LNCAP (cell line): Measurements from ENCODE around the gene SCRT2.

ENCODE experiments used
- TF ChIP-seq, protein P1 (sequence below): fragments of 450-650 bp; IDR thresholded peaks from 2 replicates; pipeline ENCODE4 v1.5.1; 2017; ENCODE audit warnings: mild to moderate bottlenecking

The SCRT2 gene

DNA sequence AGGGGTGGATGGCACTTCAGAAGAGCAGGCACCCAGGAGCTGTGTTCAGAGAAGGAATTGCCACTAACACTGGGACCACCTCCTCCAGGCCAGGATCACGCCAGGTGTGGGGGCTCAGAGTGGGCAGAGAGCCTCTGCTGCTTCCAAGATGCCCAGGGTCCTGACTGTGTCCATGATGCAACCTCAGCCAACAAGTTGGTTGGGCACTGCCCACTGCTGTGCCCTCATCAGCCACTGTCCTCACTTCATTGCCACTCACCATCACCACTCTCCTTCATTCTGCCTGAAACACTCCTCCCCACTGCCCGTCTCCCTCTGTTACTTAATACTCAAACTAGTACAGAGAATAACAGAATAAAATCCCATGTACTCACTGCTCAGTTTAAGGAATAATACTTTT lies 49.0 kb downstream of the SCRT2 start:
- TF ChIP-seq, protein P1, sequence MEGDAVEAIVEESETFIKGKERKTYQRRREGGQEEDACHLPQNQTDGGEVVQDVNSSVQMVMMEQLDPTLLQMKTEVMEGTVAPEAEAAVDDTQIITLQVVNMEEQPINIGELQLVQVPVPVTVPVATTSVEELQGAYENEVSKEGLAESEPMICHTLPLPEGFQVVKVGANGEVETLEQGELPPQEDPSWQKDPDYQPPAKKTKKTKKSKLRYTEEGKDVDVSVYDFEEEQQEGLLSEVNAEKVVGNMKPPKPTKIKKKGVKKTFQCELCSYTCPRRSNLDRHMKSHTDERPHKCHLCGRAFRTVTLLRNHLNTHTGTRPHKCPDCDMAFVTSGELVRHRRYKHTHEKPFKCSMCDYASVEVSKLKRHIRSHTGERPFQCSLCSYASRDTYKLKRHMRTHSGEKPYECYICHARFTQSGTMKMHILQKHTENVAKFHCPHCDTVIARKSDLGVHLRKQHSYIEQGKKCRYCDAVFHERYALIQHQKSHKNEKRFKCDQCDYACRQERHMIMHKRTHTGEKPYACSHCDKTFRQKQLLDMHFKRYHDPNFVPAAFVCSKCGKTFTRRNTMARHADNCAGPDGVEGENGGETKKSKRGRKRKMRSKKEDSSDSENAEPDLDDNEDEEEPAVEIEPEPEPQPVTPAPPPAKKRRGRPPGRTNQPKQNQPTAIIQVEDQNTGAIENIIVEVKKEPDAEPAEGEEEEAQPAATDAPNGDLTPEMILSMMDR = no peak

DNA sequence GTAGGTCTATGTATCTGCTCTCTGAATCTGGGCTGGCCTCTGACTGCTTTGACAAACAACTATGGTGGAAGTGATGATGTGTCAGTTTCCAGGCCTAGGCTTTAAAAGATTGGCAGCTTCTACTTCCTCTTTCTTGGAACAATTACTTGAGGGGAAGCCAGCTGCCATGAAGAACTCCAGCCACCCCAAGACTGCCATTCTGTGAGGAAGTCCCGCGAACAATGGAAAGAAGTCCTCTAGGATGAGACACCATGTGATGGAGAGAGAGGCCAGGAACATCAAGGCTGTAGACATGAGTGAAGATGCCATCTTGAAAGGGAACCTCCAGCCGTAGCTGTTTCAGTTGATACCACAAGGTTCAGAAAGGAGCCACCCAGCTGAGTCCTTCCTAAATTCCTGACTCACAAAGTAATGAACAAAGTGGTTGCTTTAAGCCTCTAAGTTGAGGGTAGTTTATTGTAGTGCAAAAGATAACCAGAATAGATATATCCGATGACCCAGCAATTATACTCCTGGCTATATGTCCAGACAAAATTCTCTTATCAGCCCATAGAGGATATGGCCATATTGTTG lies 50.2 kb downstream of the SCRT2 start:
- TF ChIP-seq, protein P1 = no peak

DNA sequence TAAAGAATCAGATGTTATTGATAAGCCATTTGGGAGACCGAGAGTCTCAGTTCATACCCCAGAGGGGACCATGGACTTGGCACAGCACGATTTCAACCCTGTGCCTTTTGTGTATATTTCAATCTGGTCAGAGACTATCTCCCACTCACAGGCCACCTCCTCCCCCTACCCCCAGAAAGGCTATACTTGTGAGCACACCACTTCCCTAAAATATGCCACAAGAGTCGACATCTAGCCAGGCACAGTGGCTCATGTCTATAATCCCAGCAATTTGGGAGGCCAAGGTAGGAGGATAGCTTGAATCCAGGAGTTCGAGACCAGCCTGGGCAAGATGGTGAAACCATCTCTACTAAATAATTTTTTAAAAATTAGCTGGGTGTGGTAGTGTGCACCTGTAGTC lies 51.9 kb downstream of the SCRT2 start:
- TF ChIP-seq, protein P1 = no peak

DNA sequence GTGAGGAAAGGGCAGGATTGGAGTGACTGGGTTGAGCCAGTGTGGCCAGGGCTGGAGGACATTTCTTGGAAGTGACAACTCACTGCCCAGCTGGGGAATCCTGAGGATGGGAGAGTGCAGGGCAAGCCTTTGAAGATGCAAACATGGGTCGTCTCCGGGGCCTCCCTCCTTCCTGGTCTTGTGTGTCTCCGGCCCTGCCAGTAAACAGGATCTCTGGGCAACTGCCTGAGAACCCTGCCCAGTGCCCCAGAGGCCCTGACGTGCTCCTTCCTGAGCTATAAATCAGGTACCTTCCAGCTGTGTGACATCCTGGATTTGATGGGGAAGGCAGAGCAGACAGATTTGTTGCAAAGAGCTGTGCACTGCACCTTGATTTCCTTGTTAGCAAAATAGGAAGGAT lies 52.6 kb downstream of the SCRT2 start:
- TF ChIP-seq, protein P1 = no peak

DNA sequence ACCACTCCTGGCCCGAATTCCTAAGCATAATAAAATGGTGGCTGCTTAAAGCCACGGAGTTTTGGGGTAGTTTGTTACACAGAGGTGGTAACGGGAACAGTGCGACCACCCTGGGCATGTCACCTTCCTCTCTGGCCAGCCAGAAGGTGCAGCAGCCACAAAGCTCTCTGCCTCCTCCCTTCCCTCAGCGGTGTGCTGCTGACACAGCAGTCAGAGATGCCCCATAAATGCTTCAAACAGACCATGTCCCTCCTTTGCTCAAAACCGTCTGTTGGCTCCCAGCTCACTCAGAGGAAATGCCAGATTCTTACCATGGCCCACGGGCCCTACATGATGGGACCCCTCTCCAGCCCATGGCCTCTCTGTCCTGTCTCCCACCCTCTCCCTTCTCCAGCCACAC lies 53.4 kb downstream of the SCRT2 start:
- TF ChIP-seq, protein P1 = no peak

DNA sequence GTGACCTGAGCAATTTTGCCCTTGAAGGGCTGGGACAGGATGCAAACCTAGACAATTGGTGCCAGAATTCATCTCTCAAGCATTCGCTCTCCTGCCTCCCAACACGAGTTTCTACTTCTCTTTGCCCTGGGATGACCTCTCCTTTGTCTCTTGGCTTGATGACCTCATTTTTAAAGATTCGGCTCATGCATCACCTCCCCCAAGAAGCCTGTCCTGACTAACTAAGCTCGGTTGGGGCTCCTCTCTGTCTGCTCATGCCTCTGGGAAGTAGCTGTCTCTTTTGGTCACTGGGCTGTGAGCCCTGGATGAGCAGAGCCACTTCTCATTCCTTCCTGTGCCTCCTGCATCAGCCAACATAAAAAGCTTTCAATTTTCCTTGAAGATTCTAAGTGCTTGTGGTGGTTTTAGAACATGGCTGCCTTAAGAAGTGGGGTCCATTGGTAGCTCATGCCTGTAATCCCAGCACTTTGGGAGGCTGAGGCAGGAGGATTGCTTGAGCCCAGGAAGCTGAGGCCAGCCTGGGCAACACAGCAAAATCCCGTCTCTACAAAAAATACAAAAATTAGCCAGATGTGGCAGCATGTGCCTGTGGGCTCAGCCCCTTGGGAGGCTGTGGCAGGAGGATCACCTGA lies 54.4 kb downstream of the SCRT2 start:
- TF ChIP-seq, protein P1 = no peak

DNA sequence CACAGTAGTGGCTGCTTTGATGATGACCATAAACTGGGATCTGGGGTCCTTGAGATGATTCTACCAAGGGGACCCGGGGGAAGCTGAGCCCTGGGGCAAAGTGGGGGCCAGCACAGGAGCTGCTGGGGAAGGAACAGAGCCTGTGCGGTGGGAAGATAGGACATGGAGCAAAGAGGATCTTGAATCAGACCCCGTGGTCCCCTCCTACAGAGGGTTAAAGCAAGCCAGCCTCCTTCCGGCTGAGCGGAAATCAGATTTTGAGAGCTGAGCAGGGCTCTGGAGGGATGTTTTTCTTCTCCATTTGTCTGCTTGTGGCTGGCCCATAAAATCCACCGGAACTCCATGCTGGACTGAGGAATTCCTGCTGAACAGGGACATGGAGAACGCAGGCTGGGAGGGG lies 55.4 kb downstream of the SCRT2 start:
- TF ChIP-seq, protein P1 = no peak

DNA sequence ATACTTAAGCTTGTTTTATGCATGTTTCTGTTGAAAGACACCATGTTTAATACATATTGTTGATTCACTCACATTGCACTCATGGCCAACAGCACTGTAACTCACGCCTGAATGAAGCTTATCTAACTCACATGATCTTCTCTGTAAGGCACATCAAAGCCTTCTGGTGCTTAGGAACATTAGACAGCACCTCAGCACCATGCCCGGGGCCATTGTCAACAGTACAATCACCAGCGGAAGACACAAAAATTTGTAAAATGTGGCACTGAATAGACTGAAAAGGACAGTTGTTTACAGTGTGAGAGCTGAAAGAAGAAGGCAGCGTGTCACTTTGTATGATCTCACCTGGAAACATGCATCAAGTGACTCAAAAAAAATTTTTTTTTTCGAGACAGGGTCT lies 56.6 kb downstream of the SCRT2 start:
- TF ChIP-seq, protein P1 = no peak
